Raji (cell line): ENCODE data around the gene ANKRD11.

Source experiments
- POLR2A ChIP-seq: IDR thresholded peaks from 2 replicates; pipeline ENCODE4 v1.6.1; 2011; ENCODE audit warnings: low read depth, low read length, control low read depth; ENCODE audit not compliant: insufficient read depth

The ANKRD11 gene

GRCh38 chr16:89256651-89257254 lies 233.6 kb downstream of the ANKRD11 start:
- TF ChIP-seq POLR2A: no peak

- no peak for TF ChIP-seq POLR2A
These were observed 236.6 kb downstream of the ANKRD11 start for GRCh38 chr16:89253548-89254287.

- no peak for TF ChIP-seq POLR2A
These were observed 242.0 kb downstream of the ANKRD11 start for GRCh38 chr16:89248196-89248982.

GRCh38 chr16:89246903-89247733 lies 243.2 kb downstream of the ANKRD11 start:
- no peak for TF ChIP-seq POLR2A

GRCh38 chr16:89246383-89246902 lies 243.9 kb downstream of the ANKRD11 start:
- TF ChIP-seq POLR2A: no peak

- no peak for TF ChIP-seq POLR2A
These were observed 245.6 kb downstream of the ANKRD11 start for GRCh38 chr16:89244754-89245153.

GRCh38 chr16:89243664-89244063 lies 246.7 kb downstream of the ANKRD11 start:
- no peak for TF ChIP-seq POLR2A

- TF ChIP-seq POLR2A: no peak
These were observed 247.6 kb downstream of the ANKRD11 start for GRCh38 chr16:89242795-89243200.

GRCh38 chr16:89241187-89242007 lies 249.0 kb downstream of the ANKRD11 start:
- TF ChIP-seq POLR2A: peak; percentile 99

- no peak for TF ChIP-seq POLR2A
These were observed 252.6 kb downstream of the ANKRD11 start for GRCh38 chr16:89237733-89238132.

GRCh38 chr16:89233678-89234490 lies 256.5 kb downstream of the ANKRD11 start:
- TF ChIP-seq POLR2A: no peak

GRCh38 chr16:89232107-89232506 lies 258.3 kb downstream of the ANKRD11 start:
- no peak for TF ChIP-seq POLR2A

- no peak for TF ChIP-seq POLR2A
These were observed 260.1 kb downstream of the ANKRD11 start for GRCh38 chr16:89230255-89230654.
